CD4-positive, alpha-beta T cell (primary cell): Measurements from ENCODE around the gene ZMYND11. TPM values are rescaled to one million over a fixed set of nuclear protein-coding genes. Genes with fewer than 3 reads are reported as not detected.

Source experiments
- ATAC-seq: fragments of 200-7000 bp; cut with Tn5 transposase; one replicate; pipeline ENCODE4 v1.10.0; 2022; ENCODE audit warnings: mild to moderate bottlenecking; ENCODE audit not compliant: poor library complexity
- CTCF ChIA-PET: fragments of 350-600 bp; sonication (Branson Sonifier 250); formaldehyde crosslinking; loops from one replicate; lab custom pipeline; 2021; ENCODE audit warnings: antibody characterized with exemption, inconsistent platforms; lab: Charles Lee
- POLR2A ChIA-PET: fragments of 350-600 bp; sonication (Branson Sonifier 250); formaldehyde crosslinking; loops from one replicate; lab custom pipeline; 2021; ENCODE audit warnings: antibody characterized with exemption, inconsistent platforms; lab: Charles Lee
- DNase-seq, 14 experiments: peaks; one replicate each; pipeline ENCODE4 v3.0.0-alpha.2; 2013 to 2020; ENCODE audit warnings: mixed read lengths in 2 of 14
- H3K27ac ChIP-seq, 2 donors: one replicate each; pipeline versions ENCODE4 v1.5.1 to v1.7.0; 2013; ENCODE audit warnings: low read length in 2 of 2, low read depth in 1 of 2, mild to moderate bottlenecking in 1 of 2
- H3K27me3 ChIP-seq, 2 experiments: 1 replicate in 1 of 2; 2 replicates in 1 of 2; pipeline versions ENCODE4 v1.6.1 to v1.7.0; 2013; ENCODE audit warnings: low read length in 2 of 2, control low read depth in 1 of 2, mild to moderate bottlenecking in 1 of 2, moderate library complexity in 1 of 2; ENCODE audit not compliant: insufficient read depth in 2 of 2, control insufficient read depth in 1 of 2
- H3K36me3 ChIP-seq: one replicate; pipeline ENCODE4 v1.6.1; 2013; ENCODE audit warnings: low read length, control low read depth; ENCODE audit not compliant: insufficient read depth
- H3K4me1 ChIP-seq: one replicate; pipeline ENCODE4 v1.6.1; 2013; ENCODE audit warnings: low read length, control low read depth; ENCODE audit not compliant: insufficient read depth
- H3K4me3 ChIP-seq: one replicate; pipeline ENCODE4 v1.5.1; 2013; ENCODE audit warnings: mild to moderate bottlenecking, low read length, moderate library complexity
- H3K9me3 ChIP-seq, 2 experiments: 1 replicate in 1 of 2; 2 replicates in 1 of 2; pipeline versions ENCODE4 v1.6.1 to v1.7.0; 2013; ENCODE audit warnings: low read length in 2 of 2, mild to moderate bottlenecking in 2 of 2, control low read depth in 1 of 2, moderate library complexity in 1 of 2; ENCODE audit not compliant: control insufficient read depth in 1 of 2, insufficient read depth in 1 of 2
- H3K27ac Mint-ChIP-seq: one replicate; pipeline ENCODE4 v1.8.0; 2020; ENCODE audit warnings: mixed read lengths
- H3K27me3 Mint-ChIP-seq: one replicate; pipeline ENCODE4 v1.8.0; 2021; ENCODE audit warnings: mixed read lengths
- H3K36me3 Mint-ChIP-seq: one replicate; pipeline ENCODE4 v1.8.0; 2021; ENCODE audit warnings: low read depth, mixed read lengths
- H3K4me1 Mint-ChIP-seq: one replicate; pipeline ENCODE4 v1.8.0; 2021; ENCODE audit warnings: low read depth, mixed read lengths
- H3K4me3 Mint-ChIP-seq: one replicate; pipeline ENCODE4 v1.8.0; 2020; ENCODE audit warnings: mild to moderate bottlenecking, mixed read lengths
- H3K9me3 Mint-ChIP-seq: one replicate; pipeline ENCODE4 v1.8.0; 2020; ENCODE audit warnings: mixed read lengths
- CTCF ChIP-seq: fragments of 200-600 bp; IDR thresholded peaks from one replicate; pipeline ENCODE4 v1.8.0; 2022; ENCODE audit warnings: antibody characterized with exemption, mild to moderate bottlenecking
- intact Hi-C, 2 experiments: fragments of 100-400 bp; cut with DNase I in 1 of 2; cut with micrococcal nuclease in 1 of 2; formaldehyde crosslinking; loops; one replicate each; pipeline versions ENCODE4 v1.15.1 to v1.9.0; 2023 to 2025; cut with DNase I, micrococcal nuclease
- total RNA-seq, 174 experiments: library from RNA in 2 of 174; stranded (reverse) in 2 of 174; gene quantifications; one replicate each; pipeline ENCODE4 v1.2.3 and lab custom pipeline; 2021 to 2026

ZMYND11 gene
- total RNA-seq, 2 experiments from 2014 or later: 19.9 to 22.2 TPM

- Mint-ChIP-seq H3K9me3 (peaks cover 2% of the 10 kb centered on the region), H3K4me1 (peaks cover 23% of the 10 kb centered on the region), H3K4me3 (peak overlapping the region; percentile 91), H3K27me3 (peaks cover 8% of the 10 kb centered on the region), H3K36me3 (peaks cover 4% of the 10 kb centered on the region), H3K27ac (peak overlapping the region; percentile 86)
- H3K4me3 ChIP-seq: peak overlapping the region; percentile 63
- ATAC-seq (peak; percentile 65), DNase-seq (peak in 6 of 14 experiments; percentile 7 to 69 (median 50))
- no peak for TF ChIP-seq CTCF
- H3K4me1 ChIP-seq: peaks cover 5% of the 10 kb centered on the region
- H3K9me3 ChIP-seq: peaks cover 0 to 3% of the 10 kb centered on the region in 2 experiments
- ChIA-PET POLR2A (no interaction called here), CTCF (interaction anchor here (0.9 to 1.6 kb wide), 2 partner anchors 8 to 10 kb away, joined by 4 read pairs; partner anchors contain the start of gene ZMYND11)
- peaks cover 0 to 5% of the 10 kb centered on the region in 2 experiments for H3K27me3 ChIP-seq
- H3K27ac ChIP-seq: peak overlapping the region in 1 of 2 donors; percentile 69
- no peaks in the 10 kb centered on the region for H3K36me3 ChIP-seq
- intact Hi-C loops: no loop called here
These were observed 7.4 kb upstream of the ZMYND11 start for GRCh38 chr10:127612-128432.

- no peak for TF ChIP-seq CTCF
- H3K36me3 ChIP-seq: no peaks in the 10 kb centered on the region
- intact Hi-C loops: loop anchor here in 1 of 2 experiments (5.0 kb wide), 1 partner anchor 857 kb away; the partner anchor contains the start of gene GTPBP4
- ATAC-seq: no peak
- H3K4me1 ChIP-seq: peaks cover 12% of the 10 kb centered on the region
- Mint-ChIP-seq H3K27ac (no peak overlapping the region), H3K9me3 (no peaks in the 10 kb centered on the region), H3K4me3 (peak overlapping the region; percentile 31), H3K27me3 (no peaks in the 10 kb centered on the region), H3K36me3 (peaks cover 13% of the 10 kb centered on the region), H3K4me1 (peaks cover 40% of the 10 kb centered on the region)
- no peak for DNase-seq
- ChIA-PET CTCF (no interaction called here), POLR2A (no interaction called here)
- no peaks in the 10 kb centered on the region for H3K9me3 ChIP-seq
- no peak overlapping the region for H3K27ac ChIP-seq
- H3K4me3 ChIP-seq: no peak overlapping the region
- H3K27me3 ChIP-seq: no peaks in the 10 kb centered on the region
These were observed 5.4 kb upstream of the ZMYND11 start for GRCh38 chr10:129810-130209.

- H3K27me3 Mint-ChIP-seq: no peaks in the 10 kb centered on the region
- intact Hi-C loops: loop anchor here in 1 of 2 experiments (5.0 kb wide), 1 partner anchor 854 kb away; the partner anchor contains the start of gene GTPBP4
- CTCF ChIA-PET: interaction anchor here (1.0 kb wide), 1 partner anchor 57 kb away, joined by 3 read pairs; no protein-coding TSS in a partner anchor
- ATAC-seq (no peak), DNase-seq (no peak)
- TF ChIP-seq CTCF: no peak
- H3K4me3 Mint-ChIP-seq: peak overlapping the region; percentile 97
- Histone ChIP-seq H3K27ac (no peak overlapping the region), H3K27me3 (no peaks in the 10 kb centered on the region), H3K9me3 (no peaks in the 10 kb centered on the region), H3K36me3 (no peaks in the 10 kb centered on the region), H3K4me3 (no peak overlapping the region), H3K4me1 (peaks cover 23% of the 10 kb centered on the region)
- H3K4me1 Mint-ChIP-seq: peaks cover 47% of the 10 kb centered on the region
- H3K27ac Mint-ChIP-seq: peak overlapping the region; percentile 94
- H3K36me3 Mint-ChIP-seq: peaks cover 15% of the 10 kb centered on the region
- no peaks in the 10 kb centered on the region for H3K9me3 Mint-ChIP-seq
- POLR2A ChIA-PET: no interaction called here
These were observed 2.0 kb upstream of the ZMYND11 start for GRCh38 chr10:132946-133898.
